ENCODE data around the gene SMYD1. TPM values are rescaled to one million over a fixed set of nuclear protein-coding genes. Genes with fewer than 3 reads are reported as not detected.
"Not testable (repeated sequence)": the region's sequence is repeated elsewhere in the genome, so short reads cannot be mapped to it uniquely, and the experiment has no call there.

The SMYD1 gene
- 0.01 TPM for polyA plus RNA-seq (2013, experiment 1 of 2)
- 0.03 TPM for polyA plus RNA-seq (2013, experiment 2 of 2)

- no peak within 1 kb of the TSS for H4K8ac ChIP-seq (ENCODE audit: low read depth, low read length)
- no peak within 1 kb of the TSS for H3K18ac ChIP-seq (ENCODE audit: low read length)
- H4K91ac ChIP-seq (ENCODE audit: low read depth, low read length, poor library complexity), result no peak within 1 kb of the TSS
- H3K4me2 ChIP-seq (ENCODE audit: insufficient read depth, low read length, poor library complexity, severe bottlenecking), result no peak within 1 kb of the TSS
- no CpG with 5 or more reads among the region's 8 CpGs for WGBS, 2 donors (ENCODE audit: extremely low coverage in 2 of 2, insufficient read length in 2 of 2, insufficient replicate concordance in 1 of 2)
- no peak within 1 kb of the TSS for H2BK120ac ChIP-seq (ENCODE audit: low read depth, low read length)
- no peaks in the 10 kb centered on the region for H3K9me3 ChIP-seq (replicated peaks in 1 of 2; ENCODE audit: control insufficient read depth in 2 of 2, insufficient read depth in 1 of 2, low read depth in 1 of 2, low read length in 2 of 2)
- H2BK15ac ChIP-seq (ENCODE audit: low read length), result no peak within 1 kb of the TSS
- H3K27me3 ChIP-seq (ENCODE audit: control insufficient read depth in 3 of 3, insufficient read depth in 3 of 3, low read depth in 1 of 3, low read length in 3 of 3), result peaks cover 0 to 6% (median 0%) of the 10 kb centered on the region in 3 experiments
- H3K27ac ChIP-seq (replicated peaks; ENCODE audit: low read length), result no peak within 1 kb of the TSS
- no peak within 1 kb of the TSS for H3K23ac ChIP-seq (ENCODE audit: low read depth, low read length, poor library complexity)
- no peak for DNase-seq (ENCODE audit: low spot score)
- H2BK12ac ChIP-seq (ENCODE audit: low read length), result no peak within 1 kb of the TSS
- no peak within 1 kb of the TSS for H3K4me3 ChIP-seq (ENCODE audit: low read length in 2 of 2)
- no peak within 1 kb of the TSS for H3K14ac ChIP-seq (ENCODE audit: low read length)
- peaks cover 0 to 5% of the 10 kb centered on the region in 2 donors for H3K4me1 ChIP-seq (ENCODE audit: control insufficient read depth in 2 of 2, insufficient read depth in 1 of 2, low read depth in 1 of 2, low read length in 2 of 2)
- no peaks in the 10 kb centered on the region for H3K79me1 ChIP-seq (ENCODE audit: low read depth, low read length)
- no peak within 1 kb of the TSS for H3K9ac ChIP-seq (ENCODE audit: low read depth, low read length, poor library complexity)
- no peak within 1 kb of the TSS for H3K4ac ChIP-seq (ENCODE audit: low read length)
- H2AK5ac ChIP-seq (ENCODE audit: low read depth, low read length), result no peak within 1 kb of the TSS
- H3K36me3 ChIP-seq (replicated peaks in 1 of 2; ENCODE audit: control insufficient read depth in 2 of 2, insufficient read depth in 2 of 2, low read length in 2 of 2), result no peaks in the 10 kb centered on the region
- H2BK5ac ChIP-seq (ENCODE audit: low read length), result no peak within 1 kb of the TSS
- H2AFZ ChIP-seq (ENCODE audit: low read length), result peak within 1 kb of the TSS; percentile 32
Observed at GRCh38 chr2:88067598-88067997, at the start of gene SMYD1. Gene SMYD1, plus strand, starts transcription at chr2:88067825. Its CDS starts 40 bp downstream, at chr2:88067865.

GRCh38 chr2:88018077-88018805, 49.4 kb upstream of the SMYD1 start:
- H3K27ac ChIP-seq (replicated peaks; ENCODE audit: low read length); H3K14ac ChIP-seq (ENCODE audit: low read length); H3K36me3 ChIP-seq (replicated peaks in 1 of 2; ENCODE audit: control insufficient read depth in 2 of 2, insufficient read depth in 2 of 2, low read length in 2 of 2); DNase-seq (ENCODE audit: low spot score); H4K91ac ChIP-seq (ENCODE audit: low read depth, low read length, poor library complexity); H3K23ac ChIP-seq (ENCODE audit: low read depth, low read length, poor library complexity); H3K4me2 ChIP-seq (ENCODE audit: insufficient read depth, low read length, poor library complexity, severe bottlenecking); H3K9me3 ChIP-seq (replicated peaks in 1 of 2; ENCODE audit: control insufficient read depth in 2 of 2, insufficient read depth in 1 of 2, low read depth in 1 of 2, low read length in 2 of 2); H4K8ac ChIP-seq (ENCODE audit: low read depth, low read length); H2BK12ac ChIP-seq (ENCODE audit: low read length); H2BK120ac ChIP-seq (ENCODE audit: low read depth, low read length); H3K18ac ChIP-seq (ENCODE audit: low read length); H3K4ac ChIP-seq (ENCODE audit: low read length); H3K9ac ChIP-seq (ENCODE audit: low read depth, low read length, poor library complexity); H2BK5ac ChIP-seq (ENCODE audit: low read length); H2AK5ac ChIP-seq (ENCODE audit: low read depth, low read length); H3K79me1 ChIP-seq (ENCODE audit: low read depth, low read length); H3K27me3 ChIP-seq (ENCODE audit: control insufficient read depth in 3 of 3, insufficient read depth in 3 of 3, low read depth in 1 of 3, low read length in 3 of 3); H2BK15ac ChIP-seq (ENCODE audit: low read length): not testable (repeated sequence)
- H3K4me1 ChIP-seq (ENCODE audit: control insufficient read depth in 2 of 2, insufficient read depth in 1 of 2, low read depth in 1 of 2, low read length in 2 of 2), result peaks cover 4 to 18% of the 10 kb centered on the region in 2 donors
- peak overlapping the region in 1 of 2 donors; percentile 18 for H3K4me3 ChIP-seq (ENCODE audit: low read length in 2 of 2)
- H2AFZ ChIP-seq (ENCODE audit: low read length), result peak overlapping the region; percentile 86
- WGBS, 2 donors (ENCODE audit: extremely low coverage in 2 of 2, insufficient read length in 2 of 2, insufficient replicate concordance in 1 of 2), result no CpG with 5 or more reads among the region's 11 CpGs

- H3K18ac ChIP-seq (ENCODE audit: low read length), result no peak overlapping the region
- WGBS, 2 donors (ENCODE audit: extremely low coverage in 2 of 2, insufficient read length in 2 of 2, insufficient replicate concordance in 1 of 2), result no CpG with 5 or more reads among the region's 6 CpGs
- no peak overlapping the region for H4K8ac ChIP-seq (ENCODE audit: low read depth, low read length)
- H3K4me1 ChIP-seq (ENCODE audit: control insufficient read depth in 2 of 2, insufficient read depth in 1 of 2, low read depth in 1 of 2, low read length in 2 of 2), result peaks cover 4 to 18% of the 10 kb centered on the region in 2 donors
- no peak overlapping the region for H3K4me3 ChIP-seq (ENCODE audit: low read length in 2 of 2)
- DNase-seq (ENCODE audit: low spot score), result no peak
- H3K27me3 ChIP-seq (ENCODE audit: control insufficient read depth in 3 of 3, insufficient read depth in 3 of 3, low read depth in 1 of 3, low read length in 3 of 3), result no peaks in the 10 kb centered on the region
- H3K79me1 ChIP-seq (ENCODE audit: low read depth, low read length), result no peaks in the 10 kb centered on the region
- no peak overlapping the region for H2AK5ac ChIP-seq (ENCODE audit: low read depth, low read length)
- H3K27ac ChIP-seq (replicated peaks; ENCODE audit: low read length), result no peak overlapping the region
- H3K4ac ChIP-seq (ENCODE audit: low read length), result no peak overlapping the region
- no peak overlapping the region for H2BK12ac ChIP-seq (ENCODE audit: low read length)
- H4K91ac ChIP-seq (ENCODE audit: low read depth, low read length, poor library complexity), result no peak overlapping the region
- no peak overlapping the region for H3K14ac ChIP-seq (ENCODE audit: low read length)
- no peak overlapping the region for H2BK120ac ChIP-seq (ENCODE audit: low read depth, low read length)
- no peak overlapping the region for H2BK15ac ChIP-seq (ENCODE audit: low read length)
- H3K9me3 ChIP-seq (replicated peaks in 1 of 2; ENCODE audit: control insufficient read depth in 2 of 2, insufficient read depth in 1 of 2, low read depth in 1 of 2, low read length in 2 of 2), result no peaks in the 10 kb centered on the region
- no peak overlapping the region for H2BK5ac ChIP-seq (ENCODE audit: low read length)
- peak overlapping the region; percentile 86 for H2AFZ ChIP-seq (ENCODE audit: low read length)
- no peak overlapping the region for H3K23ac ChIP-seq (ENCODE audit: low read depth, low read length, poor library complexity)
- no peak overlapping the region for H3K9ac ChIP-seq (ENCODE audit: low read depth, low read length, poor library complexity)
- H3K4me2 ChIP-seq (ENCODE audit: insufficient read depth, low read length, poor library complexity, severe bottlenecking), result no peak overlapping the region
- H3K36me3 ChIP-seq (replicated peaks in 1 of 2; ENCODE audit: control insufficient read depth in 2 of 2, insufficient read depth in 2 of 2, low read length in 2 of 2), result no peaks in the 10 kb centered on the region
Observed at GRCh38 chr2:88018909-88019308, 48.7 kb upstream of the SMYD1 start.

- DNase-seq (ENCODE audit: low spot score), result no peak
- Histone ChIP-seq H3K9ac (ENCODE audit: low read depth, low read length, poor library complexity) (no peak overlapping the region), H2AFZ (ENCODE audit: low read length) (no peak overlapping the region), H3K27ac (replicated peaks; ENCODE audit: low read length) (no peak overlapping the region), H2BK120ac (ENCODE audit: low read depth, low read length) (no peak overlapping the region), H3K79me1 (ENCODE audit: low read depth, low read length) (no peaks in the 10 kb centered on the region), H3K4me3 (ENCODE audit: low read length in 2 of 2) (no peak overlapping the region), H3K36me3 (replicated peaks in 1 of 2; ENCODE audit: control insufficient read depth in 2 of 2, insufficient read depth in 2 of 2, low read length in 2 of 2) (no peaks in the 10 kb centered on the region), H3K4ac (ENCODE audit: low read length) (no peak overlapping the region), H2BK15ac (ENCODE audit: low read length) (no peak overlapping the region), H3K4me1 (ENCODE audit: control insufficient read depth in 2 of 2, insufficient read depth in 1 of 2, low read depth in 1 of 2, low read length in 2 of 2) (peaks cover 4 to 18% of the 10 kb centered on the region in 2 donors), H3K9me3 (replicated peaks in 1 of 2; ENCODE audit: control insufficient read depth in 2 of 2, insufficient read depth in 1 of 2, low read depth in 1 of 2, low read length in 2 of 2) (no peaks in the 10 kb centered on the region), H2BK12ac (ENCODE audit: low read length) (no peak overlapping the region), H2BK5ac (ENCODE audit: low read length) (no peak overlapping the region), H3K14ac (ENCODE audit: low read length) (no peak overlapping the region), H3K18ac (ENCODE audit: low read length) (no peak overlapping the region), H4K8ac (ENCODE audit: low read depth, low read length) (no peak overlapping the region), H3K23ac (ENCODE audit: low read depth, low read length, poor library complexity) (no peak overlapping the region), H3K27me3 (ENCODE audit: control insufficient read depth in 3 of 3, insufficient read depth in 3 of 3, low read depth in 1 of 3, low read length in 3 of 3) (no peaks in the 10 kb centered on the region), H4K91ac (ENCODE audit: low read depth, low read length, poor library complexity) (no peak overlapping the region), H2AK5ac (ENCODE audit: low read depth, low read length) (no peak overlapping the region), H3K4me2 (ENCODE audit: insufficient read depth, low read length, poor library complexity, severe bottlenecking) (no peak overlapping the region)
- WGBS, 2 donors (ENCODE audit: extremely low coverage in 2 of 2, insufficient read length in 2 of 2, insufficient replicate concordance in 1 of 2), result no CpG with 5 or more reads among the region's 3 CpGs
Observed at GRCh38 chr2:88019985-88020384, 47.6 kb upstream of the SMYD1 start.
